ENCODE results near the gene NOXO1.
"Not testable (repeated sequence)": the region's sequence is repeated elsewhere in the genome, so short reads cannot be mapped to it uniquely, and the experiment has no call there.

NOXO1 gene

DNA sequence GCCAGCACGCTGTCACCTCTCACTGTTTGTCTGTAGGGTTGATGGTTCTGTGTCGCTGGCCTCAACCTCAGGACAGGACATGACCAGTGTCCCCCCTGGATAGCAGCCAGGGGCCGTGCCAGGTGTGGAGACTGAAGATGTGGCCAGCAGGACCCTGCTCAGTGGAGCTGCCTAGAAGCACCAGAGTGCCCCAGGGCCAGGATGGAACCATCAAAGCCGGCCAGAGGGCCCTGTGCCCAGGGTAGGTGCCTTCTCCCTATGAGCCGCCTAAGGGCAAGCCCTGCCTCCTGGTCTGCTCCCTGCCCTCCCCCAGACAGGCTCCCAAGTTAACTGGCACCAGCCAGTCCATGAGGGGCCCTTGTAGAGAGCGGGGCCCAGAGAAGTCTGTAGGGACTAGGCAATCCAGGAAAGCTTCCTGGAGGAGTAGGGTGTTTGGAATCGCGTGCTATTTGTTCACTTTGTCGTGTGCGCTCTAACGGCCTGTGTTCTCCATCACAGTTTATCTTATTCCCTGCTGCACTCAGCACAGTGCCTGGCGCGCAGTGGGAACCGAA is 22.5 kb downstream of the NOXO1 start:
- DNase-seq (ENCODE audit: low read depth in 2 of 2) = no peak
- H3K4me3 ChIP-seq (replicated peaks in 1 of 2; ENCODE audit: low read depth in 2 of 2, low read length in 2 of 2) = peak overlapping the region in 1 of 2 donors; percentile 85
- TF ChIP-seq, protein P1, sequence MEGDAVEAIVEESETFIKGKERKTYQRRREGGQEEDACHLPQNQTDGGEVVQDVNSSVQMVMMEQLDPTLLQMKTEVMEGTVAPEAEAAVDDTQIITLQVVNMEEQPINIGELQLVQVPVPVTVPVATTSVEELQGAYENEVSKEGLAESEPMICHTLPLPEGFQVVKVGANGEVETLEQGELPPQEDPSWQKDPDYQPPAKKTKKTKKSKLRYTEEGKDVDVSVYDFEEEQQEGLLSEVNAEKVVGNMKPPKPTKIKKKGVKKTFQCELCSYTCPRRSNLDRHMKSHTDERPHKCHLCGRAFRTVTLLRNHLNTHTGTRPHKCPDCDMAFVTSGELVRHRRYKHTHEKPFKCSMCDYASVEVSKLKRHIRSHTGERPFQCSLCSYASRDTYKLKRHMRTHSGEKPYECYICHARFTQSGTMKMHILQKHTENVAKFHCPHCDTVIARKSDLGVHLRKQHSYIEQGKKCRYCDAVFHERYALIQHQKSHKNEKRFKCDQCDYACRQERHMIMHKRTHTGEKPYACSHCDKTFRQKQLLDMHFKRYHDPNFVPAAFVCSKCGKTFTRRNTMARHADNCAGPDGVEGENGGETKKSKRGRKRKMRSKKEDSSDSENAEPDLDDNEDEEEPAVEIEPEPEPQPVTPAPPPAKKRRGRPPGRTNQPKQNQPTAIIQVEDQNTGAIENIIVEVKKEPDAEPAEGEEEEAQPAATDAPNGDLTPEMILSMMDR (IDR thresholded peaks at IDR 0.05; ENCODE audit: low read depth, low read length) = no peak

DNA sequence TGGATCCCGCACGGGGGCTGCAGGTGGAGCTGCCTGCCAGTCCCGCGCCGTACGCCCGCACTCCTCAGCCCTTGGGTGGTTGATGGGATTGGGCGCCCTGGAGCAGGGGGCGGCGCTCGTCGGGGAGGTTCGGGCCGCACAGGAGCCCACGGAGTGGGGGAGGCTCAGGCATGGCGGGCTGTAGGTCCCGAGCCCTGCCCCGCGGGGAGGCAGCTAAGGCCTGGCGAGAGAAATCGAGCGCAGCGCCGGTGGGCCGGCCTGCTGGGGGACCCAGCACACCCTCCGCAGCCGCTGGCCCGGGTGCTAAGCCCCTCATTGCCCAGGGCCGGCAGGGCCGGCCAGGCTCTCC is 23.2 kb downstream of the NOXO1 start:
- DNase-seq (ENCODE audit: low read depth in 2 of 2); H3K4me3 ChIP-seq (replicated peaks in 1 of 2; ENCODE audit: low read depth in 2 of 2, low read length in 2 of 2): not testable (repeated sequence)

GRCh38 chr16:1957434-1958142 is 23.7 kb downstream of the NOXO1 start:
- not testable (repeated sequence) for H3K4me3 ChIP-seq (replicated peaks in 1 of 2; ENCODE audit: low read depth in 2 of 2, low read length in 2 of 2); DNase-seq (ENCODE audit: low read depth in 2 of 2)

GRCh38 chr16:1953734-1954133 is 27.5 kb downstream of the NOXO1 start:
- no peak overlapping the region for H3K4me3 ChIP-seq (replicated peaks in 1 of 2; ENCODE audit: low read depth in 2 of 2, low read length in 2 of 2)
- TF ChIP-seq, protein P1 (IDR thresholded peaks at IDR 0.05; ENCODE audit: low read depth, low read length) = no peak
- DNase-seq (ENCODE audit: low read depth in 2 of 2) = no peak

GRCh38 chr16:1950559-1950958 is 30.7 kb downstream of the NOXO1 start:
- no peak overlapping the region for H3K4me3 ChIP-seq (replicated peaks in 1 of 2; ENCODE audit: low read depth in 2 of 2, low read length in 2 of 2)
- DNase-seq (ENCODE audit: low read depth in 2 of 2) = no peak
- TF ChIP-seq, protein P1 (IDR thresholded peaks at IDR 0.05; ENCODE audit: low read depth, low read length) = no peak

DNA sequence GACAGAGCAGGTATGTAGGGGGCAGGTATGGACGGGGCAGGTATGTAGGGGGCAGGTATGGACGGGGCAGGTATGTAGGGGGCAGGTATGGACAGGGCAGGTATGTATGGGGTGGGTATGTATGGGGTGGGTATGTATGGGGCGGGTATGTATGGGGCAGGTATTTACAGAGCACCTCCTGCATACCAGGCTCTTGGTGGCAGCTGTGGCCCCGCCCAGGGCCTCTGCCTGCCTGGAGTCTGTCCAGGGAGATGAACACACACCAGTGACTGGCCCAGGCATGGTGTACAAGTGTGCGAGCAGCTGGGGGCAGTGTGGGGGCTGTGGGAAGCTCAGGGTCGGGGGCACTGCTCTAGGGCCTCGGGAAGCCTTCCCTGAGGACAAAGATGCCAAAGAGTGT is 31.2 kb downstream of the NOXO1 start:
- no peak for DNase-seq (ENCODE audit: low read depth in 2 of 2)
- TF ChIP-seq, protein P1 (IDR thresholded peaks at IDR 0.05; ENCODE audit: low read depth, low read length) = no peak

DNA sequence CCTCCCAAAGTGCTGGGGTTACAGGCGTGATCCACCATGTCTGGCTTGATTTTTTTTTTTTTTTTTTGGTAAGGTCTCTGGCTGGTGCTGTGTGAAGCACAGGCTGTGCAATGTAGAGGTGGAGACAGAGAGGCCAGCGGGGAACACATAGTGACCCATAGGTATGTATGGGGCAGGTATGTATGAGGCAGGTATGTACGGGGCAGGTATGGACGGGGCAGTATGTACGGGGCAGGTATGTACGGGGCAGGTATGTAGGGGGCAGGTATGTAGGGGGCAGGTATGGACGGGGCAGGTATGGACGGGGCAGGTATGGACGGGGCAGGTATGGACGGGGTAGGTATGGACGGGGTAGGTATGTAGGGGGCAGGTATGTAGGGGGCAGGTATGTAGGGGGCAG is 31.8 kb downstream of the NOXO1 start:
- H3K4me3 ChIP-seq (replicated peaks in 1 of 2; ENCODE audit: low read depth in 2 of 2, low read length in 2 of 2) = no peak overlapping the region
- no peak for DNase-seq (ENCODE audit: low read depth in 2 of 2)
- TF ChIP-seq, protein P1 (IDR thresholded peaks at IDR 0.05; ENCODE audit: low read depth, low read length) = no peak

More for the DNA sequence above, 31.2 kb downstream of the NOXO1 start:
- no peak overlapping the region for H3K4me3 ChIP-seq (replicated peaks in 1 of 2; ENCODE audit: low read depth in 2 of 2, low read length in 2 of 2)

DNA sequence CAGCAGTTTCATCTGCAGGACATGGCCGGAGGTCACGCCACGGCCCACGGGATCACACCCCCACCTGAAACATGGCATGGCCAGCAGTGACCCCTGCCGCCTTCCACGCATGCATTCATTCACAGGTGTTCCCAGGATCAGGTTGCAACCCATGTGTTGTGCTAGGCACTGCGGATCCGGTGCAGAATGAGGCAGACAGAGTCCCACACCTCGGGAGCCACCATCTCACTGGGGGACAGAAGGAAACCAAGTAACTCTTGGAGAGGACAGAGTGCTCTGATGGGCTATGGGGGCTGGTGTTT is 33.9 kb downstream of the NOXO1 start:
- DNase-seq (ENCODE audit: low read depth in 2 of 2) = no peak
- no peak overlapping the region for H3K4me3 ChIP-seq (replicated peaks in 1 of 2; ENCODE audit: low read depth in 2 of 2, low read length in 2 of 2)
- TF ChIP-seq, protein P1 (IDR thresholded peaks at IDR 0.05; ENCODE audit: low read depth, low read length) = no peak

All from cardiac fibroblast (primary cell).